Mesendoderm (in vitro differentiated cells): ENCODE data around the gene GRIFIN.
"Not testable (repeated sequence)": the region's sequence is repeated elsewhere in the genome, so short reads cannot be mapped to it uniquely, and the experiment has no call there.

Experiments
- DNase-seq: peaks from one replicate; pipeline ENCODE4 v3.0.0; 2013
- H2AK5ac ChIP-seq: 2 replicates; pipeline ENCODE4 v1.6.1; 2013; ENCODE audit warnings: low read length, inconsistent platforms
- H2BK120ac ChIP-seq: 2 replicates; pipeline ENCODE4 v1.6.1; 2013; ENCODE audit warnings: low read depth, mild to moderate bottlenecking, low read length, moderate library complexity, mixed read lengths
- H2BK15ac ChIP-seq: replicated peaks from 2 replicates; pipeline ENCODE4 v1.6.1; 2013; ENCODE audit warnings: low read depth, mild to moderate bottlenecking, moderate library complexity
- H2BK5ac ChIP-seq: 2 replicates; pipeline ENCODE4 v1.6.1; 2013; ENCODE audit warnings: low read length, inconsistent platforms
- H3K18ac ChIP-seq: 2 replicates; pipeline ENCODE4 v1.6.1; 2013; ENCODE audit warnings: mild to moderate bottlenecking, low read length, mixed read lengths
- H3K23ac ChIP-seq: one replicate; pipeline ENCODE4 v1.6.1; 2013; ENCODE audit warnings: low read length
- H3K27ac ChIP-seq: 2 replicates; pipeline ENCODE4 v1.5.1; 2013; ENCODE audit warnings: low read depth, mild to moderate bottlenecking, inconsistent platforms, low read length, moderate library complexity
- H3K27me3 ChIP-seq: 2 replicates; pipeline ENCODE4 v1.6.1; 2013; ENCODE audit warnings: low read length, control low read depth, mild to moderate bottlenecking, inconsistent platforms; ENCODE audit not compliant: insufficient read depth, poor library complexity
- H3K36me3 ChIP-seq: 2 replicates; pipeline ENCODE4 v1.6.1; 2013; ENCODE audit warnings: low read length, inconsistent platforms; ENCODE audit not compliant: control insufficient read depth, insufficient read depth
- H3K4ac ChIP-seq: one replicate; pipeline ENCODE4 v1.6.1; 2013; ENCODE audit warnings: low read depth, mild to moderate bottlenecking, low read length, moderate library complexity
- H3K4me1 ChIP-seq: 2 replicates; pipeline ENCODE4 v1.6.1; 2013; ENCODE audit warnings: low read depth, low read length, inconsistent platforms; ENCODE audit not compliant: control insufficient read depth
- H3K4me2 ChIP-seq: 2 replicates; pipeline ENCODE4 v1.6.1; 2013; ENCODE audit warnings: low read length
- H3K4me3 ChIP-seq: 2 replicates; pipeline ENCODE4 v1.5.1; 2013; ENCODE audit warnings: mild to moderate bottlenecking, low read length
- H3K56ac ChIP-seq: one replicate; pipeline ENCODE4 v1.6.1; 2013; ENCODE audit warnings: low read length
- H3K79me1 ChIP-seq: 2 replicates; pipeline ENCODE4 v1.6.1; 2013; ENCODE audit warnings: low read length, inconsistent platforms
- H3K79me2 ChIP-seq: 2 replicates; pipeline ENCODE4 v1.6.1; 2013; ENCODE audit warnings: mild to moderate bottlenecking, low read length; ENCODE audit not compliant: control insufficient read depth, insufficient read depth
- H3K9ac ChIP-seq: 2 replicates; pipeline ENCODE4 v1.6.1; 2013; ENCODE audit warnings: low read length, inconsistent platforms
- H4K5ac ChIP-seq: one replicate; pipeline ENCODE4 v1.6.1; 2013; ENCODE audit warnings: low read length
- H4K8ac ChIP-seq: one replicate; pipeline ENCODE4 v1.6.1; 2013; ENCODE audit warnings: low read depth, mild to moderate bottlenecking, control low read depth, low read length, moderate library complexity
- WGBS: extraction: QIAGEN DNeasy Blood & Tissue Kit; methylation state at CpG from one replicate; pipeline ENCODE4 v1.1.7; 2013; ENCODE audit warnings: low lambda C conversion rate, missing lambda C conversion rate; ENCODE audit not compliant: insufficient coverage; ENCODE audit errors: extremely low coverage; 5-methylcytosine and 5-hydroxymethylcytosine counted together

GRIFIN gene

GRCh38 chr7:2472739-2473138, 3.5 kb downstream of the GRIFIN start:
- Histone ChIP-seq H3K79me2 (no peaks in the 10 kb centered on the region), H2AK5ac (no peak overlapping the region), H3K56ac (no peak overlapping the region), H4K8ac (no peak overlapping the region), H3K79me1 (no peaks in the 10 kb centered on the region), H2BK15ac (no peak overlapping the region), H3K36me3 (no peaks in the 10 kb centered on the region), H3K23ac (no peak overlapping the region), H3K4me3 (no peak overlapping the region), H2BK5ac (no peak overlapping the region), H3K27ac (no peak overlapping the region), H3K9ac (no peak overlapping the region), H4K5ac (no peak overlapping the region), H3K18ac (no peak overlapping the region), H3K4ac (no peak overlapping the region), H3K27me3 (no peaks in the 10 kb centered on the region), H3K4me1 (peaks cover 4% of the 10 kb centered on the region), H3K4me2 (no peak overlapping the region), H2BK120ac (no peak overlapping the region)
- no peak for DNase-seq
- WGBS, result no CpG with 5 or more reads among the region's 6 CpGs

- H4K8ac ChIP-seq, result no peak overlapping the region
- H3K9ac ChIP-seq, result peak overlapping the region; percentile 17
- H3K27ac ChIP-seq, result peak overlapping the region; percentile 69
- H2BK15ac ChIP-seq, result no peak overlapping the region
- peaks cover 4% of the 10 kb centered on the region for H3K4me1 ChIP-seq
- H3K23ac ChIP-seq, result peak overlapping the region; percentile 24
- WGBS, result no CpG with 5 or more reads among the region's 17 CpGs
- no peaks in the 10 kb centered on the region for H3K36me3 ChIP-seq
- H3K4me2 ChIP-seq, result no peak overlapping the region
- no peak overlapping the region for H2AK5ac ChIP-seq
- no peak overlapping the region for H3K4me3 ChIP-seq
- no peaks in the 10 kb centered on the region for H3K79me2 ChIP-seq
- peak overlapping the region; percentile 82 for H3K56ac ChIP-seq
- peak overlapping the region; percentile 4 for H3K18ac ChIP-seq
- H3K4ac ChIP-seq, result peak overlapping the region; percentile 74
- H2BK120ac ChIP-seq, result peak overlapping the region; percentile 5
- peak; percentile 69 for DNase-seq
- H2BK5ac ChIP-seq, result peak overlapping the region; percentile 97
- H3K27me3 ChIP-seq, result no peaks in the 10 kb centered on the region
- H4K5ac ChIP-seq, result peak overlapping the region; percentile 97
- H3K79me1 ChIP-seq, result no peaks in the 10 kb centered on the region
These were observed 4.8 kb downstream of the GRIFIN start for GRCh38 chr7:2471396-2471795.

DNA sequence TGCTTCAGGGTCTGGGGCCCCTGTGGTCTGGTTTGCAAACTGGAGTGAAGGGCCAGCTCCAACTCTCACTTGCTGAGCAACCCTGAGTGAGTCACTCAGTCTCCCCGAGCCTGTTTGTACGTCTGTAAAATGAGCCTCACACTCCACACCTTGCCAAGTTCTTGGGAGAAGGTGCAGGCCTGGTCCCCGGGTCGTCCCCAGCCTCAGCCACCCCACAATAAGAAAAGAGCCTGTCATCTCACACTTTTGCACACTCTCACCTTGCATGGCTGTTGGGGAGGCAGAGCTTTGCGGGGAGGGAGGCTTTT, 5.2 kb downstream of the GRIFIN start:
- H2BK120ac ChIP-seq, result peak overlapping the region; percentile 5
- H3K27ac ChIP-seq, result peak overlapping the region; percentile 69
- peak overlapping the region; percentile 24 for H3K23ac ChIP-seq
- DNase-seq, result no peak
- WGBS, result no CpG with 5 or more reads among the region's 5 CpGs
- H3K4ac ChIP-seq, result peak overlapping the region; percentile 74
- H4K8ac ChIP-seq, result no peak overlapping the region
- peak overlapping the region; percentile 97 for H2BK5ac ChIP-seq
- no peaks in the 10 kb centered on the region for H3K79me2 ChIP-seq
- H2AK5ac ChIP-seq, result peak overlapping the region; percentile 92
- peaks cover 4% of the 10 kb centered on the region for H3K4me1 ChIP-seq
- peak overlapping the region; percentile 4 for H3K18ac ChIP-seq
- peak overlapping the region; percentile 82 for H3K56ac ChIP-seq
- no peaks in the 10 kb centered on the region for H3K27me3 ChIP-seq
- H3K36me3 ChIP-seq, result no peaks in the 10 kb centered on the region
- H3K9ac ChIP-seq, result peak overlapping the region; percentile 17
- H4K5ac ChIP-seq, result peak overlapping the region; percentile 97
- no peak overlapping the region for H3K4me2 ChIP-seq
- H3K4me3 ChIP-seq, result no peak overlapping the region
- no peaks in the 10 kb centered on the region for H3K79me1 ChIP-seq
- no peak overlapping the region for H2BK15ac ChIP-seq

- Histone ChIP-seq H3K23ac (peak overlapping the region; percentile 24), H4K8ac (no peak overlapping the region), H2BK120ac (no peak overlapping the region), H3K4me1 (peaks cover 4% of the 10 kb centered on the region), H3K4me3 (no peak overlapping the region), H3K27me3 (no peaks in the 10 kb centered on the region), H3K79me2 (no peaks in the 10 kb centered on the region), H2BK5ac (no peak overlapping the region), H3K4me2 (no peak overlapping the region), H2AK5ac (peak overlapping the region; percentile 43), H3K79me1 (no peaks in the 10 kb centered on the region), H2BK15ac (no peak overlapping the region), H3K27ac (no peak overlapping the region), H3K56ac (peak overlapping the region; percentile 82), H3K9ac (no peak overlapping the region), H3K18ac (no peak overlapping the region), H3K36me3 (no peaks in the 10 kb centered on the region), H3K4ac (peak overlapping the region; percentile 74), H4K5ac (no peak overlapping the region)
- WGBS, result no CpG with 5 or more reads among the region's 19 CpGs
- no peak for DNase-seq
These were observed 5.8 kb downstream of the GRIFIN start for GRCh38 chr7:2470204-2471021.

- not testable (repeated sequence) for H3K18ac ChIP-seq, H2BK15ac ChIP-seq, H2BK120ac ChIP-seq, H3K27me3 ChIP-seq, H3K79me2 ChIP-seq, H2AK5ac ChIP-seq, H3K4ac ChIP-seq, H3K4me1 ChIP-seq, H4K5ac ChIP-seq, DNase-seq, H3K36me3 ChIP-seq, H3K27ac ChIP-seq, H3K23ac ChIP-seq, H3K9ac ChIP-seq, H3K4me3 ChIP-seq, H2BK5ac ChIP-seq, H3K79me1 ChIP-seq, H3K56ac ChIP-seq, H3K4me2 ChIP-seq, H4K8ac ChIP-seq
- WGBS, result no CpG with 5 or more reads among the region's 9 CpGs
These were observed 6.6 kb downstream of the GRIFIN start for GRCh38 chr7:2469460-2470203.
